Karpas-422 (cell line): ENCODE results near the gene STRN3. TPM values are rescaled to one million over a fixed set of nuclear protein-coding genes. Genes with fewer than 3 reads are reported as not detected.
"Not testable (repeated sequence)": the region's sequence is repeated elsewhere in the genome, so short reads cannot be mapped to it uniquely, and the experiment has no call there.

Experiments used
- DNase-seq: peaks from one replicate; pipeline ENCODE4 v3.0.0-alpha.2; 2015
- H2AFZ ChIP-seq: fragments of 200-600 bp; sonication (generic); 2 replicates; pipeline ENCODE4 v1.6.1; 2014; ENCODE audit warnings: antibody characterized with exemption, low read length, mixed read lengths
- H3K27ac ChIP-seq: fragments of 200-600 bp; sonication (generic); 2 replicates; pipeline ENCODE4 v1.5.1; 2014; ENCODE audit warnings: mild to moderate bottlenecking, low read length, moderate library complexity
- H3K27me3 ChIP-seq: fragments of 200-600 bp; sonication (generic); 2 replicates; pipeline ENCODE4 v1.6.1; 2014; ENCODE audit warnings: low read length, mixed read lengths
- H3K36me3 ChIP-seq: fragments of 200-600 bp; sonication (generic); 2 replicates; pipeline ENCODE4 v1.6.1; 2014; ENCODE audit warnings: low read length, mixed read lengths; ENCODE audit not compliant: insufficient read depth
- H3K4me1 ChIP-seq: fragments of 200-600 bp; sonication (generic); 2 replicates; pipeline ENCODE4 v1.6.1; 2014; ENCODE audit warnings: mild to moderate bottlenecking, low read length, mixed read lengths
- H3K4me2 ChIP-seq: fragments of 200-600 bp; sonication (generic); 2 replicates; pipeline ENCODE4 v1.6.1; 2014; ENCODE audit warnings: low read length, low read depth, mild to moderate bottlenecking; ENCODE audit not compliant: poor library complexity, severe bottlenecking
- H3K4me3 ChIP-seq: fragments of 200-600 bp; sonication (generic); 2 replicates; pipeline ENCODE4 v1.5.1; 2014; ENCODE audit warnings: mild to moderate bottlenecking, antibody characterized with exemption, low read length, mixed read lengths
- H3K79me2 ChIP-seq: fragments of 200-600 bp; sonication (generic); 2 replicates; pipeline ENCODE4 v1.6.1; 2014; ENCODE audit warnings: mild to moderate bottlenecking, low read length, mixed read lengths
- H3K9ac ChIP-seq: fragments of 200-600 bp; sonication (generic); 2 replicates; pipeline ENCODE4 v1.6.0; 2014; ENCODE audit warnings: low read length
- H3K9me2 ChIP-seq: fragments of 200-600 bp; sonication (generic), shearing (Covaris generic); replicated peaks from 2 replicates; pipeline ENCODE4 v1.6.0; 2014; ENCODE audit warnings: mild to moderate bottlenecking, low read length, moderate library complexity; ENCODE audit not compliant: insufficient read depth
- H3K9me3 ChIP-seq: fragments of 300-700, 200-600 bp; sonication (generic); 2 replicates; pipeline ENCODE4 v1.6.1; 2014; ENCODE audit warnings: low read length, mixed read lengths
- H4K20me1 ChIP-seq: fragments of 200-600 bp; sonication (generic); 2 replicates; pipeline ENCODE4 v1.6.1; 2014; ENCODE audit warnings: mild to moderate bottlenecking, antibody characterized with exemption, low read length, low read depth; ENCODE audit not compliant: insufficient read depth
- total RNA-seq: library from RNA; depleted of rRNA; stranded (reverse); fragments of >200 nt; shearing (Covaris generic); gene quantifications from 2 replicates; pipeline ENCODE4 v1.2.3, GENCODE V29; 2014; ENCODE audit warnings: low replicate concordance

STRN3 gene
- total RNA-seq, 1 experiment from 2014 or later = 59.0 TPM

- Histone ChIP-seq H3K9ac (no peak overlapping the region), H3K27me3 (no peaks in the 10 kb centered on the region), H3K4me2 (no peak overlapping the region), H3K36me3 (no peaks in the 10 kb centered on the region), H4K20me1 (no peaks in the 10 kb centered on the region), H3K9me3 (no peaks in the 10 kb centered on the region), H3K9me2 (no peaks in the 10 kb centered on the region), H3K27ac (no peak overlapping the region), H3K79me2 (no peaks in the 10 kb centered on the region), H2AFZ (no peak overlapping the region), H3K4me1 (no peaks in the 10 kb centered on the region), H3K4me3 (no peak overlapping the region)
- DNase-seq = no peak
Observed at GRCh38 chr14:31043379-31043778, 17.2 kb upstream of the STRN3 start.

- not testable (repeated sequence) for DNase-seq, H3K27ac ChIP-seq, H3K36me3 ChIP-seq, H3K4me3 ChIP-seq, H4K20me1 ChIP-seq, H3K27me3 ChIP-seq, H3K79me2 ChIP-seq, H3K4me2 ChIP-seq, H3K9me2 ChIP-seq, H3K9ac ChIP-seq, H3K9me3 ChIP-seq, H3K4me1 ChIP-seq, H2AFZ ChIP-seq
Observed at GRCh38 chr14:31042893-31043292, 16.7 kb upstream of the STRN3 start.

GRCh38 chr14:31042300-31042699, 16.1 kb upstream of the STRN3 start:
- no peak overlapping the region for H3K4me3 ChIP-seq

GRCh38 chr14:31038521-31039166, 12.5 kb upstream of the STRN3 start:
- H2AFZ ChIP-seq = no peak overlapping the region
- no peaks in the 10 kb centered on the region for H3K4me1 ChIP-seq
- no peak overlapping the region for H3K4me2 ChIP-seq
- no peaks in the 10 kb centered on the region for H3K27me3 ChIP-seq
- no peak for DNase-seq
- H3K9ac ChIP-seq = no peak overlapping the region
- H3K9me2 ChIP-seq = no peaks in the 10 kb centered on the region
- H3K36me3 ChIP-seq = no peaks in the 10 kb centered on the region
- no peak overlapping the region for H3K27ac ChIP-seq
- H4K20me1 ChIP-seq = no peaks in the 10 kb centered on the region
- no peak overlapping the region for H3K4me3 ChIP-seq
- no peaks in the 10 kb centered on the region for H3K79me2 ChIP-seq
- H3K9me3 ChIP-seq = no peaks in the 10 kb centered on the region

More at GRCh38 chr14:31042300-31042699, 16.1 kb upstream of the STRN3 start:
- no peak overlapping the region for H3K27ac ChIP-seq
- H4K20me1 ChIP-seq = no peaks in the 10 kb centered on the region
- H3K9ac ChIP-seq = no peak overlapping the region
- H3K79me2 ChIP-seq = no peaks in the 10 kb centered on the region
- H3K4me1 ChIP-seq = no peaks in the 10 kb centered on the region
- no peaks in the 10 kb centered on the region for H3K36me3 ChIP-seq
- no peak overlapping the region for H2AFZ ChIP-seq
- DNase-seq = no peak
- no peaks in the 10 kb centered on the region for H3K27me3 ChIP-seq
- no peak overlapping the region for H3K4me2 ChIP-seq
- H3K9me3 ChIP-seq = no peaks in the 10 kb centered on the region
- no peaks in the 10 kb centered on the region for H3K9me2 ChIP-seq

- H3K27ac ChIP-seq = no peak overlapping the region
- DNase-seq = no peak
- no peaks in the 10 kb centered on the region for H3K27me3 ChIP-seq
- no peak overlapping the region for H3K4me3 ChIP-seq
- H3K4me2 ChIP-seq = no peak overlapping the region
- H3K9me2 ChIP-seq = no peaks in the 10 kb centered on the region
- no peak overlapping the region for H2AFZ ChIP-seq
- peaks cover 4% of the 10 kb centered on the region for H3K4me1 ChIP-seq
- no peak overlapping the region for H3K9ac ChIP-seq
- H3K36me3 ChIP-seq = no peaks in the 10 kb centered on the region
- H3K9me3 ChIP-seq = no peaks in the 10 kb centered on the region
- no peaks in the 10 kb centered on the region for H4K20me1 ChIP-seq
- H3K79me2 ChIP-seq = no peaks in the 10 kb centered on the region
Observed at GRCh38 chr14:31037709-31038221, 11.6 kb upstream of the STRN3 start.

- no peak overlapping the region for H3K4me3 ChIP-seq
- peaks cover 6% of the 10 kb centered on the region for H3K4me1 ChIP-seq
- H3K9me2 ChIP-seq = no peaks in the 10 kb centered on the region
Observed at GRCh38 chr14:31036552-31036951, 10.4 kb upstream of the STRN3 start.

GRCh38 chr14:31030469-31030868, 4.3 kb upstream of the STRN3 start:
- no peak overlapping the region for H2AFZ ChIP-seq

More at GRCh38 chr14:31036552-31036951, 10.4 kb upstream of the STRN3 start:
- H3K27ac ChIP-seq = no peak overlapping the region
- no peaks in the 10 kb centered on the region for H3K79me2 ChIP-seq
- no peaks in the 10 kb centered on the region for H3K9me3 ChIP-seq
- no peaks in the 10 kb centered on the region for H3K36me3 ChIP-seq
- no peaks in the 10 kb centered on the region for H4K20me1 ChIP-seq
- H2AFZ ChIP-seq = no peak overlapping the region
- H3K9ac ChIP-seq = no peak overlapping the region
- H3K4me2 ChIP-seq = no peak overlapping the region
- no peak for DNase-seq
- no peaks in the 10 kb centered on the region for H3K27me3 ChIP-seq

GRCh38 chr14:31029016-31029970, 3.1 kb upstream of the STRN3 start:
- Histone ChIP-seq H3K36me3 (no peaks in the 10 kb centered on the region), H3K4me1 (peaks cover 20% of the 10 kb centered on the region), H3K9me2 (no peaks in the 10 kb centered on the region), H4K20me1 (peaks cover 16% of the 10 kb centered on the region; the same call in 1 of the 2 replicates), H3K9me3 (no peaks in the 10 kb centered on the region), H3K9ac (no peak overlapping the region), H3K79me2 (peaks cover 25% of the 10 kb centered on the region), H3K4me2 (no peak overlapping the region), H2AFZ (no peak overlapping the region), H3K4me3 (no peak overlapping the region), H3K27me3 (no peaks in the 10 kb centered on the region), H3K27ac (no peak overlapping the region)
- no peak for DNase-seq

More at GRCh38 chr14:31030469-31030868, 4.3 kb upstream of the STRN3 start:
- H3K27me3 ChIP-seq = no peaks in the 10 kb centered on the region
- H3K36me3 ChIP-seq = no peaks in the 10 kb centered on the region
- no peak for DNase-seq
- H3K9ac ChIP-seq = no peak overlapping the region
- H3K4me3 ChIP-seq = no peak overlapping the region
- no peaks in the 10 kb centered on the region for H3K9me3 ChIP-seq
- peaks cover 14% of the 10 kb centered on the region for H3K4me1 ChIP-seq
- H3K4me2 ChIP-seq = no peak overlapping the region
- 0 out of 2 replicates have a peak, but pooled peaks cover 7% of the 10 kb centered on the region for H4K20me1 ChIP-seq
- no peak overlapping the region for H3K27ac ChIP-seq
- no peaks in the 10 kb centered on the region for H3K9me2 ChIP-seq
- H3K79me2 ChIP-seq = peaks cover 13% of the 10 kb centered on the region
